ENCODE data around the gene SERPINA3. TPM values are rescaled to one million over a fixed set of nuclear protein-coding genes. Genes with fewer than 3 reads are reported as not detected.
"Not testable (repeated sequence)": the region's sequence is repeated elsewhere in the genome, so short reads cannot be mapped to it uniquely, and the experiment has no call there.

SERPINA3 gene
- total RNA-seq, 1 donor from 2014 or later, result 1.3 TPM

DNA sequence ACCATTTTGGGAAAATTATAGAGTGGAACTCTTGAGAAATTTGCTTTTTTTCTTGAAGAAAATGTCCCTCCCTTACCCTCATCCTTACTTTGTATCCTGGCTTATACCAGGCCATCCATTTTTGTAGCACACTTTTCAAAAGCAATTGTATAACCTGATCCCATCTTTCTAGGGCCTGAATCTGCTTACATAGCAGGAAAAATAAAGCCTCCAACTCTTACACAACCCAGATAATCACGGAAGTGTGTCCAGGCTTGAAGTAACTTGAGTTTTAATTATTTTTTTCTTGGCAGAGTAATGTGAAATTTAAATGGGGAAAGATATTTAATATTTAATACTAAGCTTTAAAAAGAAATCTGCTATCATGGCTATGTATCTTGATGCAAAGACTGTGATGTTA, 23.0 kb downstream of the SERPINA3 start:
- no peaks in the 10 kb centered on the region for H3K9me3 Mint-ChIP-seq (ENCODE audit: unreplicated experiment)
- Histone ChIP-seq H3K4me3 (ENCODE audit: insufficient read depth, low read depth, low read length) (no peak overlapping the region), H3K27ac (ENCODE audit: low read depth, low read length) (no peak overlapping the region), H3K9ac (ENCODE audit: low read length) (no peak overlapping the region), H3K9me3 (ENCODE audit: insufficient read depth, low read depth, low read length) (no peaks in the 10 kb centered on the region), H4K20me1 (ENCODE audit: insufficient read depth, low read length) (no peaks in the 10 kb centered on the region), H3K79me2 (ENCODE audit: insufficient read depth, low read length) (no peaks in the 10 kb centered on the region), H2AFZ (ENCODE audit: low read depth, low read length) (no peak overlapping the region), H3K36me3 (ENCODE audit: insufficient read depth, low read length) (no peaks in the 10 kb centered on the region), H3K4me1 (ENCODE audit: insufficient read depth, low read length) (no peaks in the 10 kb centered on the region), H3K4me2 (ENCODE audit: low read length) (no peak overlapping the region), H3K27me3 (ENCODE audit: insufficient read depth, low read length) (peaks cover 4% of the 10 kb centered on the region)
- H3K36me3 Mint-ChIP-seq (ENCODE audit: low read depth, unreplicated experiment), result peaks cover 2% of the 10 kb centered on the region
- H3K27me3 Mint-ChIP-seq (ENCODE audit: low read depth, unreplicated experiment), result peaks cover 21% of the 10 kb centered on the region
- FAIRE-seq, result no peak
- H3K4me3 Mint-ChIP-seq (ENCODE audit: unreplicated experiment), result no peak overlapping the region
- H3K4me1 Mint-ChIP-seq (ENCODE audit: low read depth, unreplicated experiment), result peaks cover 6% of the 10 kb centered on the region
- DNase-seq (ENCODE audit: low read depth), result no peak
- TF ChIP-seq, protein P1, sequence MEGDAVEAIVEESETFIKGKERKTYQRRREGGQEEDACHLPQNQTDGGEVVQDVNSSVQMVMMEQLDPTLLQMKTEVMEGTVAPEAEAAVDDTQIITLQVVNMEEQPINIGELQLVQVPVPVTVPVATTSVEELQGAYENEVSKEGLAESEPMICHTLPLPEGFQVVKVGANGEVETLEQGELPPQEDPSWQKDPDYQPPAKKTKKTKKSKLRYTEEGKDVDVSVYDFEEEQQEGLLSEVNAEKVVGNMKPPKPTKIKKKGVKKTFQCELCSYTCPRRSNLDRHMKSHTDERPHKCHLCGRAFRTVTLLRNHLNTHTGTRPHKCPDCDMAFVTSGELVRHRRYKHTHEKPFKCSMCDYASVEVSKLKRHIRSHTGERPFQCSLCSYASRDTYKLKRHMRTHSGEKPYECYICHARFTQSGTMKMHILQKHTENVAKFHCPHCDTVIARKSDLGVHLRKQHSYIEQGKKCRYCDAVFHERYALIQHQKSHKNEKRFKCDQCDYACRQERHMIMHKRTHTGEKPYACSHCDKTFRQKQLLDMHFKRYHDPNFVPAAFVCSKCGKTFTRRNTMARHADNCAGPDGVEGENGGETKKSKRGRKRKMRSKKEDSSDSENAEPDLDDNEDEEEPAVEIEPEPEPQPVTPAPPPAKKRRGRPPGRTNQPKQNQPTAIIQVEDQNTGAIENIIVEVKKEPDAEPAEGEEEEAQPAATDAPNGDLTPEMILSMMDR (IDR thresholded peaks at IDR 0.05; ENCODE audit: insufficient read depth, low read depth, low read length), result no peak
- no peak for TF ChIP-seq EZH2 (IDR thresholded peaks at IDR 0.05; ENCODE audit: insufficient read depth, low read length)
- H3K27ac Mint-ChIP-seq (ENCODE audit: unreplicated experiment), result no peak overlapping the region

GRCh38 chr14:94636744-94637412, 24.7 kb downstream of the SERPINA3 start:
- H3K9me3 ChIP-seq (ENCODE audit: insufficient read depth, low read depth, low read length), result no peaks in the 10 kb centered on the region
- no peaks in the 10 kb centered on the region for H3K79me2 ChIP-seq (ENCODE audit: insufficient read depth, low read length)
- peaks cover 2% of the 10 kb centered on the region for H3K9me3 Mint-ChIP-seq (ENCODE audit: unreplicated experiment)
- no peak overlapping the region for H3K27ac Mint-ChIP-seq (ENCODE audit: unreplicated experiment)
- TF ChIP-seq, protein P1 (IDR thresholded peaks at IDR 0.05; ENCODE audit: insufficient read depth, low read depth, low read length), result no peak
- no peak for TF ChIP-seq EZH2 (IDR thresholded peaks at IDR 0.05; ENCODE audit: insufficient read depth, low read length)
- H3K36me3 Mint-ChIP-seq (ENCODE audit: low read depth, unreplicated experiment), result peaks cover 2% of the 10 kb centered on the region
- H3K36me3 ChIP-seq (ENCODE audit: insufficient read depth, low read length), result no peaks in the 10 kb centered on the region
- no peak for FAIRE-seq
- no peaks in the 10 kb centered on the region for H4K20me1 ChIP-seq (ENCODE audit: insufficient read depth, low read length)
- no peak for DNase-seq (ENCODE audit: low read depth)
- H3K27me3 Mint-ChIP-seq (ENCODE audit: low read depth, unreplicated experiment), result peaks cover 20% of the 10 kb centered on the region
- peaks cover 4% of the 10 kb centered on the region for H3K4me1 ChIP-seq (ENCODE audit: insufficient read depth, low read length)
- no peak overlapping the region for H2AFZ ChIP-seq (ENCODE audit: low read depth, low read length)
- H3K9ac ChIP-seq (ENCODE audit: low read length), result no peak overlapping the region
- H3K4me3 ChIP-seq (ENCODE audit: insufficient read depth, low read depth, low read length), result no peak overlapping the region
- H3K4me3 Mint-ChIP-seq (ENCODE audit: unreplicated experiment), result no peak overlapping the region
- H3K27ac ChIP-seq (ENCODE audit: low read depth, low read length), result no peak overlapping the region
- H3K4me1 Mint-ChIP-seq (ENCODE audit: low read depth, unreplicated experiment), result peaks cover 6% of the 10 kb centered on the region
- H3K27me3 ChIP-seq (ENCODE audit: insufficient read depth, low read length), result no peaks in the 10 kb centered on the region
- H3K4me2 ChIP-seq (ENCODE audit: low read length), result no peak overlapping the region

DNA sequence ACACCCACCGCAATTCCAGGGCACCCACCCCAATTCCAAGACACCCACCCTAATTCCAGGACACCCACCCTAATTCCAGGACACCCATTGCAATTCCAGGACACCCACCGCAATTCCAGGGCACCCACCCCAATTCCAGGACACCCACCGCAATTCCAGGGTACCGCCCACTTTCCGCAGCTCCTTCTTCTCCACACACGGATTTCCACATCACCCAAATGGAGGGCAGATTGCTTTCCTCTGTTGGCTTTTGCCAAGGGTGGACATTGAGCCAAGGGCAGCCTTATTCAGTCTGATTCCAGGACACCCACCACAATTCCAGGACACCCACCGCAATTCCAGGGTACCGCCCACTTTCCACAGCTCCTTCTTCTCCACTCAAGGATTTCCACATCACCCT, 25.6 kb downstream of the SERPINA3 start:
- H3K27ac ChIP-seq (ENCODE audit: low read depth, low read length); H3K4me1 ChIP-seq (ENCODE audit: insufficient read depth, low read length); H3K36me3 Mint-ChIP-seq (ENCODE audit: low read depth, unreplicated experiment); H3K36me3 ChIP-seq (ENCODE audit: insufficient read depth, low read length); H4K20me1 ChIP-seq (ENCODE audit: insufficient read depth, low read length); H3K27me3 ChIP-seq (ENCODE audit: insufficient read depth, low read length); H3K9ac ChIP-seq (ENCODE audit: low read length); H3K4me3 ChIP-seq (ENCODE audit: insufficient read depth, low read depth, low read length); H2AFZ ChIP-seq (ENCODE audit: low read depth, low read length); H3K79me2 ChIP-seq (ENCODE audit: insufficient read depth, low read length); H3K4me3 Mint-ChIP-seq (ENCODE audit: unreplicated experiment); H3K27ac Mint-ChIP-seq (ENCODE audit: unreplicated experiment); H3K9me3 ChIP-seq (ENCODE audit: insufficient read depth, low read depth, low read length); H3K9me3 Mint-ChIP-seq (ENCODE audit: unreplicated experiment); FAIRE-seq; DNase-seq (ENCODE audit: low read depth); H3K4me2 ChIP-seq (ENCODE audit: low read length); H3K4me1 Mint-ChIP-seq (ENCODE audit: low read depth, unreplicated experiment): not testable (repeated sequence)
- H3K27me3 Mint-ChIP-seq (ENCODE audit: low read depth, unreplicated experiment), result peaks cover 13% of the 10 kb centered on the region
